ENCODE results near the gene GLIS1. TPM values are rescaled to one million over a fixed set of nuclear protein-coding genes. Genes with fewer than 3 reads are reported as not detected.

GLIS1 gene
- total and polyA plus RNA-seq, 3 experiments from 2014 or later: 0.18 TPM; not detected in 2

DNA sequence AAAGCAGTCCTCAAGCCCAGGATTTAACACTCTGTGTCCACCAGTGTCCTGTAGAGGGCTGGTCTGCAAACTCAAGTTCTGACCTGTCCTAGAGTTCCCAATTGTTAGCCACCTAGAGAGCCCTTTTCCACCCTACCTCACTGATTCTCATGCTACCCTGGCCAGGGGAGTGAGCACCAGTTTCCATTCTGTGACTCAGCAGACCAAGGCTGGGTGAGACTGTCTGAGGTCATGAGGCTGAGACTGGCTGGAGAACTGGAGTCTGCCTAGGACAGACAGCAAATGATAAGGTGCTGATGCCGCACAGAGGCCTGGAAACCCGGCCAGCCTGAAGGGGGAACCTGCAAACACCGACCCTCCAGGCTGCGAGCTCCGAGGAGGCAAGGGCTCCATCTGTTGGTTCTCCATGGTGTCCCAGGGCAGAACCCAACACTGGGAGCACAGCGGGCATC lies 13.7 kb downstream of the GLIS1 start:
- CTCF ChIA-PET: interaction anchor here (0.6 kb wide), 1 partner anchor 9 kb away, joined by 3 read pairs; no protein-coding TSS in a partner anchor
- H3K4me1 Mint-ChIP-seq: no peaks in the 10 kb centered on the region
- no peaks in the 10 kb centered on the region for H3K36me3 ChIP-seq (ENCODE audit: insufficient read depth, low read length)
- peaks cover 0 to 1% (median 0%) of the 10 kb centered on the region in 3 donors for H3K36me3 Mint-ChIP-seq
- POLR2A ChIA-PET: no interaction called here
- no peak for DNase-seq
- no peaks in the 10 kb centered on the region for H3K27me3 ChIP-seq (ENCODE audit: insufficient read depth, low read length, poor library complexity, severe bottlenecking)
- H3K4me3 ChIP-seq (ENCODE audit: low read length): no peak overlapping the region
- no peak overlapping the region for H3K27ac Mint-ChIP-seq
- no peak overlapping the region for H3K4me3 Mint-ChIP-seq
- H3K4me1 ChIP-seq (ENCODE audit: insufficient read depth, low read length): no peaks in the 10 kb centered on the region
- H3K27ac ChIP-seq (ENCODE audit: low read depth, low read length): no peak overlapping the region
- H3K9me3 Mint-ChIP-seq: no peaks in the 10 kb centered on the region
- H3K27me3 Mint-ChIP-seq: peaks cover 2 to 4% of the 10 kb centered on the region in 2 donors
- H3K9me3 ChIP-seq (ENCODE audit: low read length): no peaks in the 10 kb centered on the region

DNA sequence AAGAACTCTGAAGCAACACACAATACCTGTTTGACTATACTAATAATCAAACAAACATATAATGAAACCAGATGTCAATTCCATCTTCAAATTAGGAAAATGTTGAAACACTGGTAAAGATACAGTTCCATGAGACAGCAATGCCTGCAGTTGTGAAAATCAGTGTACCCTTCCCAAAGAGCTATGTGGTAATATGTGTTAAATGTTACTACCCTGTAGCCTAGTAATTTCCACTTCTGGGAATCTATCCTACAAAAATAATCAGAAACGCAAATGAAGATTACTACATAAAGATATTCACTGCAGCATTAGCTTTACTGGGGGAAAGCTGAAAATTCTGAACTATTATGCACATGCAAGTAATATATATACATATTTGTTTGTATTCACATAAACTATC lies 16.9 kb downstream of the GLIS1 start:
- CTCF ChIA-PET: no interaction called here

DNA sequence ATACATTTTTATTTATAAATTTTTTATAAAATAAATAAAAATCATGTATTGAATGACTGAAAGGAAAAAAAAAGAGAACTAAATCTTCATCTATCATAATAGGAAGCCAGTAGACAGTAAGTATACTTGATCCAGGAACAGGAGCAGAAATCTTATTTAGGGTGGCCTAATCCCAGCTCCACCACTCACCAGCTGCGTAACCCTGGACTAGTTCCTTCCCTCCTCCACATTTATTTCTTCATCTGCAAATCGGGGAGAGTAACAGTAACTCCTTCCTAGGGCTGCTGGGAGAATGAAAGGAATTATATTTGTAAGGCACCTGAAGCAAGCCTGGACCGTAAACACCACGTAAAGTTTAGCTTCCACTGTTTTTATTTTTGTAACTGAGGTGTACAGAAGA lies 17.9 kb downstream of the GLIS1 start:
- Mint-ChIP-seq H3K27ac (no peak overlapping the region), H3K4me1 (no peaks in the 10 kb centered on the region), H3K9me3 (no peaks in the 10 kb centered on the region), H3K4me3 (no peak overlapping the region), H3K36me3 (no peaks in the 10 kb centered on the region), H3K27me3 (peaks cover 13 to 14% of the 10 kb centered on the region in 2 donors)
- ChIA-PET CTCF (no interaction called here), POLR2A (no interaction called here)
- no peaks in the 10 kb centered on the region for H3K4me1 ChIP-seq (ENCODE audit: insufficient read depth, low read length)
- H3K27me3 ChIP-seq (ENCODE audit: insufficient read depth, low read length, poor library complexity, severe bottlenecking): no peaks in the 10 kb centered on the region
- H3K4me3 ChIP-seq (ENCODE audit: low read length): no peak overlapping the region
- no peaks in the 10 kb centered on the region for H3K9me3 ChIP-seq (ENCODE audit: low read length)
- H3K27ac ChIP-seq (ENCODE audit: low read depth, low read length): no peak overlapping the region
- DNase-seq: no peak
- no peaks in the 10 kb centered on the region for H3K36me3 ChIP-seq (ENCODE audit: insufficient read depth, low read length)

More for the DNA sequence above, 16.9 kb downstream of the GLIS1 start:
- Histone ChIP-seq H3K27ac (ENCODE audit: low read depth, low read length) (no peak overlapping the region), H3K4me3 (ENCODE audit: low read length) (no peak overlapping the region), H3K4me1 (ENCODE audit: insufficient read depth, low read length) (no peaks in the 10 kb centered on the region), H3K36me3 (ENCODE audit: insufficient read depth, low read length) (no peaks in the 10 kb centered on the region), H3K9me3 (ENCODE audit: low read length) (no peaks in the 10 kb centered on the region), H3K27me3 (ENCODE audit: insufficient read depth, low read length, poor library complexity, severe bottlenecking) (no peaks in the 10 kb centered on the region)
- DNase-seq: no peak
- POLR2A ChIA-PET: no interaction called here
- Mint-ChIP-seq H3K4me3 (no peak overlapping the region), H3K27me3 (peaks cover 14% of the 10 kb centered on the region in 2 donors), H3K27ac (no peak overlapping the region), H3K36me3 (no peaks in the 10 kb centered on the region), H3K9me3 (no peaks in the 10 kb centered on the region), H3K4me1 (no peaks in the 10 kb centered on the region)

GRCh38 chr1:53719469-53719868 lies 19.5 kb downstream of the GLIS1 start:
- Histone ChIP-seq H3K4me3 (ENCODE audit: low read length) (no peak overlapping the region), H3K9me3 (ENCODE audit: low read length) (no peaks in the 10 kb centered on the region), H3K4me1 (ENCODE audit: insufficient read depth, low read length) (no peaks in the 10 kb centered on the region), H3K36me3 (ENCODE audit: insufficient read depth, low read length) (no peaks in the 10 kb centered on the region), H3K27me3 (ENCODE audit: insufficient read depth, low read length, poor library complexity, severe bottlenecking) (no peaks in the 10 kb centered on the region), H3K27ac (ENCODE audit: low read depth, low read length) (no peak overlapping the region)
- H3K4me3 Mint-ChIP-seq: no peak overlapping the region
- POLR2A ChIA-PET: no interaction called here
- peaks cover 13 to 14% of the 10 kb centered on the region in 2 donors for H3K27me3 Mint-ChIP-seq
- H3K27ac Mint-ChIP-seq: no peak overlapping the region
- no peaks in the 10 kb centered on the region for H3K4me1 Mint-ChIP-seq
- CTCF ChIA-PET: no interaction called here
- no peaks in the 10 kb centered on the region for H3K9me3 Mint-ChIP-seq
- DNase-seq: no peak
- no peaks in the 10 kb centered on the region for H3K36me3 Mint-ChIP-seq

- ChIA-PET CTCF (no interaction called here), POLR2A (no interaction called here)
- H3K4me3 ChIP-seq (ENCODE audit: low read length): no peak overlapping the region
- Mint-ChIP-seq H3K27me3 (peaks cover 13 to 19% of the 10 kb centered on the region in 2 donors), H3K27ac (no peak overlapping the region), H3K9me3 (no peaks in the 10 kb centered on the region), H3K4me3 (no peak overlapping the region), H3K36me3 (no peaks in the 10 kb centered on the region), H3K4me1 (no peaks in the 10 kb centered on the region)
- H3K4me1 ChIP-seq (ENCODE audit: insufficient read depth, low read length): no peaks in the 10 kb centered on the region
- no peaks in the 10 kb centered on the region for H3K9me3 ChIP-seq (ENCODE audit: low read length)
- no peak overlapping the region for H3K27ac ChIP-seq (ENCODE audit: low read depth, low read length)
- H3K27me3 ChIP-seq (ENCODE audit: insufficient read depth, low read length, poor library complexity, severe bottlenecking): no peaks in the 10 kb centered on the region
- no peak for DNase-seq
- no peaks in the 10 kb centered on the region for H3K36me3 ChIP-seq (ENCODE audit: insufficient read depth, low read length)
These were observed 20.5 kb downstream of the GLIS1 start for GRCh38 chr1:53718443-53718842.

GRCh38 chr1:53717025-53717804 lies 21.7 kb downstream of the GLIS1 start:
- H3K4me3 ChIP-seq (ENCODE audit: low read length): no peak overlapping the region
- H3K27me3 ChIP-seq (ENCODE audit: insufficient read depth, low read length, poor library complexity, severe bottlenecking): no peaks in the 10 kb centered on the region
- no peaks in the 10 kb centered on the region for H3K36me3 Mint-ChIP-seq
- H3K4me1 Mint-ChIP-seq: no peaks in the 10 kb centered on the region
- H3K36me3 ChIP-seq (ENCODE audit: insufficient read depth, low read length): no peaks in the 10 kb centered on the region
- no peaks in the 10 kb centered on the region for H3K9me3 Mint-ChIP-seq
- peaks cover 15 to 19% of the 10 kb centered on the region in 2 donors for H3K27me3 Mint-ChIP-seq
- H3K9me3 ChIP-seq (ENCODE audit: low read length): no peaks in the 10 kb centered on the region
- no peak overlapping the region for H3K4me3 Mint-ChIP-seq
- H3K27ac ChIP-seq (ENCODE audit: low read depth, low read length): no peak overlapping the region
- no peak for DNase-seq
- no peak overlapping the region for H3K27ac Mint-ChIP-seq
- no peaks in the 10 kb centered on the region for H3K4me1 ChIP-seq (ENCODE audit: insufficient read depth, low read length)
- ChIA-PET CTCF (no interaction called here), POLR2A (no interaction called here)

GRCh38 chr1:53716150-53716549 lies 22.8 kb downstream of the GLIS1 start:
- no peaks in the 10 kb centered on the region for H3K9me3 ChIP-seq (ENCODE audit: low read length)
- no peak overlapping the region for H3K4me3 Mint-ChIP-seq
- no peak overlapping the region for H3K27ac Mint-ChIP-seq
- H3K9me3 Mint-ChIP-seq: no peaks in the 10 kb centered on the region
- H3K36me3 ChIP-seq (ENCODE audit: insufficient read depth, low read length): no peaks in the 10 kb centered on the region
- H3K36me3 Mint-ChIP-seq: no peaks in the 10 kb centered on the region
- H3K27me3 Mint-ChIP-seq: peaks cover 15 to 19% of the 10 kb centered on the region in 2 donors
- ChIA-PET CTCF (interaction anchor here (1.0 kb wide), 1 partner anchor 9 kb away, joined by 3 read pairs; no protein-coding TSS in a partner anchor), POLR2A (no interaction called here)
- no peak overlapping the region for H3K27ac ChIP-seq (ENCODE audit: low read depth, low read length)
- no peaks in the 10 kb centered on the region for H3K4me1 Mint-ChIP-seq
- DNase-seq: no peak
- no peaks in the 10 kb centered on the region for H3K4me1 ChIP-seq (ENCODE audit: insufficient read depth, low read length)
- H3K27me3 ChIP-seq (ENCODE audit: insufficient read depth, low read length, poor library complexity, severe bottlenecking): no peaks in the 10 kb centered on the region
- H3K4me3 ChIP-seq (ENCODE audit: low read length): no peak overlapping the region

DNA sequence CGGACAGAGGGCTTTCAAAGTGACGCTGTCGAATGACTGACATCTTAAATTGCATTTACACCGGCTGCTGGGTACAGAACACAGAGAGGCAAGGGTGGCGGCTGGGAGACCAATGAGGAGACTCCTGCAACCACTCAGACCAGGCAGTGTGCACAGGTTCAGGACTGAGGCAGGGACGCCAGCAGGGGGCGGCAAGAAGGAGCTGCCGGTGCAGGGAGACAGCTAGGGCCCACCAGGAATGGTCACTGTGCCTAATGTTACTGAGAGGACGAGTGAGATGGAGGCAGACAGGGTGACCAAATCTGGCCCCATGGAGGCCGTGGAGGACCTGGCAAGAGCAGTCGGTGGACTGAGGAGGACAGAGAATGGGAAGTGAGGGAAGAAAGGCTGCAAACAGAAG lies 23.5 kb downstream of the GLIS1 start:
- H3K36me3 ChIP-seq (ENCODE audit: insufficient read depth, low read length): no peaks in the 10 kb centered on the region
- H3K27me3 ChIP-seq (ENCODE audit: insufficient read depth, low read length, poor library complexity, severe bottlenecking): no peaks in the 10 kb centered on the region
- H3K27me3 Mint-ChIP-seq: peaks cover 15 to 19% of the 10 kb centered on the region in 2 donors
- no peak overlapping the region for H3K4me3 Mint-ChIP-seq
- POLR2A ChIA-PET: no interaction called here
- H3K27ac Mint-ChIP-seq: no peak overlapping the region
- no peaks in the 10 kb centered on the region for H3K4me1 Mint-ChIP-seq
- no peak overlapping the region for H3K27ac ChIP-seq (ENCODE audit: low read depth, low read length)
- H3K4me1 ChIP-seq (ENCODE audit: insufficient read depth, low read length): no peaks in the 10 kb centered on the region
- CTCF ChIA-PET: no interaction called here
- no peak for DNase-seq
- no peaks in the 10 kb centered on the region for H3K9me3 Mint-ChIP-seq
- H3K4me3 ChIP-seq (ENCODE audit: low read length): no peak overlapping the region
- no peaks in the 10 kb centered on the region for H3K9me3 ChIP-seq (ENCODE audit: low read length)
- H3K36me3 Mint-ChIP-seq: no peaks in the 10 kb centered on the region
